A549 treated with AZD9567 at 1 μM for 4 hours (cell line): Measurements from ENCODE around the gene WDR64. TPM values are rescaled to one million over a fixed set of nuclear protein-coding genes. Genes with fewer than 3 reads are reported as not detected.

Source experiments
- total RNA-seq: library from RNA; stranded (reverse); fragments of 200-300 nt; extraction: Qiagen RNA extraction; gene quantifications from 5 replicates; pipeline ENCODE4 v1.2.3, GENCODE V29; 2022; ENCODE audit not compliant: insufficient read depth

Gene WDR64
- total RNA-seq, result not detected in 5 replicates

GRCh38 chr1:241652012-241652411 is at the start of gene WDR64:
WDR64 (plus strand) TSS chr1:241652281; CDS start chr1:241652485, 204 bp downstream.

DNA sequence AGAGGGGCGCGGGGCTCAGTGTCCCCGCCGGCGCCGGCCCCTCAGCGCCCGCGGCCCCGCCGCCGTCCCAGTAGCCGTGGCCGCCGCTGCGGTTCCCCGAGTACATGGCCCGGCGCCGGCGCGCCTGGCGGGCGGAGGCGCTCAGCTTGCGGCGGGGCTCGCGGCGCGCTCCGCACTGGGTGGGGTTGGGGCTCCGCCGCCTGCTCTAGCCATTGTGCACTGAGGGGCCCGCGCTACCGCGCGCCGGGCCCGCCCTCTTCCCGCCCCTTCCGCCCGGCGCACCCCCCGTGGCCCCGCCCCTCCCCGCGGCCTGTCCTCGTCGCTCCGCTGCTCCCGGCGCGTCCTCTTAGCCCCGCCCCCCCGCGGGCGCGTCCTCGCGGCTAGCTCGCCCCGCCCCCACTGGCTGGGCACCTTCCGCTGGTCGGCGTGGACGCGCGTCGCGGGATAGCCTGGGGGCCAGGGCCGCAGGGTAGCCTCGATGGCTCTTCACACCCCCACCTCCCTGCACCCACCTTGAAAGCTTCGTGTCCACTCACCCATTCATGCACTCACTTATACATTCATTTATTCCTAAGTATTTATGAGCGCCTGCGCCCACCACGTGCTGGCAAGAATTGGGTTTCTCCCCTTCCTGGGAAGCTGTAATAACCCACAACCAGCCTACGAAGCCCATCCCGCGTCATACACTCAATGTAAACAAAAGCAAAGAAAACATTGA is 11.8 kb upstream of the WDR64 start, which contains the start of the genes CHML and OPN3:
Gene CHML (minus strand): TSS at position 221 of the 718 bp plus-strand sequence. CDS start 4,603 bp downstream, outside the sequence.
Gene OPN3 (minus strand): TSS at position 221 of the 718 bp plus-strand sequence. CDS start 115 bp downstream, at position 106.

DNA sequence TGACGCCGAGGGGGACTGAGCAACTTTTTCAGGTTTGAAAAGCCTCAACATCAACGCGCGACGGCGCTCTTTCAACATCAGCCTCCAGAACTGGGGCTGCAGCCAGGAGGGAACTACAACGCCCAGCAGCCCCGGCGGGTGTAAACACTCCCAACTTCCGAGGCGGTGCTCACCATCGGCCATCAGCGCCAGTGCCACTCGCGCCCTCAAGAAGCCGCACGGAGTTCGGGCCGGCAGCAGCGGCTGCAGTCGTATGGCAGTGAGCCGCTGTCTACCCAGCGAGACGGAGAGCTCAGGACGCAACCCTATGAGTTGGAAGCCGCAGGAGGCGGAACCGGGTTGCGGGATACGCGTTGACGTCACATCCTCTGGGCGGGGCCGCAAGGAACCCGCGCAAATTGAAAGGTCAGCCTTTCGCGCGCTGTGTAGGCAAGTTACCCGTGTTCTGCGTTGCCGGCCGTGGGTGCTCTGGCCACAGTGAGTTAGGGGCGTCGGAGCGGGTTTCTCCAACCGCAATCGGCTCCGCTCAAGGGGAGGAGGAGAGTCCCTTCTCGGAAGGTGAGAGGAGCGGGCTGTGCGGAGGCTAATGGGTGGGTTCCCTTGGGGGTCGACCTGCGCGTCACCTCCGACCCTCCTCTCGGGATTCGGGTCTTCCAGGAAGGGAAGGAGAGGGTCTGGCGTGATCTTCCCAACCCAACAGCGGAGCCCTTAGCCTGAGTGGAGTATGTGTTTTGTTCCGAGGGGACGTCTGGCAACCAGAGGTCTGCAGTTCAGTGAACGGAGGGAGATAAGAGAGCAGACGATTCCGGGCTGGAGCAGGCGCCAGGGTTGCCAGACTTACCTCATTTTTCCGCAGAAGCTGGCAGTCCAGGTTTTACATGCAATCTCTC is 196.0 kb downstream of the WDR64 start, which contains the start of gene EXO1:
Gene EXO1 (plus strand): TSS at position 409 of the 890 bp plus-strand sequence. CDS start 2,222 bp downstream, outside the sequence.

Other genes starting within 250 kb of the WDR64 start
- gene FH, start 132.5 kb upstream of the WDR64 start, total RNA-seq, result 87.6 to 92.2 TPM (median 90.4 TPM) in 5 replicates
- gene KMO, start 119.9 kb upstream of the WDR64 start, total RNA-seq, result 0.53 to 1.6 TPM (median 0.80 TPM) in 4 of 5 replicates, not detected in the other
- 5.5 to 7.5 TPM (median 7.1 TPM) in 5 replicates for gene CHML, start 11.9 kb upstream of the WDR64 start, total RNA-seq
- gene OPN3, start 11.9 kb upstream of the WDR64 start, total RNA-seq, result 49.5 to 68.2 TPM (median 55.8 TPM) in 5 replicates
- gene EXO1, start 195.9 kb downstream of the WDR64 start, total RNA-seq, result 20.6 to 28.6 TPM (median 24.3 TPM) in 5 replicates